CD4-positive, alpha-beta T cell treated with Interleukin-4 for 1 hour (primary cell): Measurements from ENCODE around the gene POLD4.
"Not testable (repeated sequence)": the region's sequence is repeated elsewhere in the genome, so short reads cannot be mapped to it uniquely, and the experiment has no call there.

ENCODE experiments used
- DNase-seq, 2 donors: peaks; one replicate each; pipeline ENCODE4 v3.0.0-alpha.2; 2020 to 2022

Gene POLD4

GRCh38 chr11:67351275-67352005, 1.9 kb downstream of the POLD4 start:
- peak; percentile 75 for DNase-seq

GRCh38 chr11:67349928-67350465, 3.3 kb downstream of the POLD4 start:
- no peak for DNase-seq

- no peak for DNase-seq
Measured at GRCh38 chr11:67349457-67349856, 3.9 kb downstream of the POLD4 start.

GRCh38 chr11:67349036-67349435, 4.3 kb downstream of the POLD4 start:
- no peak for DNase-seq

GRCh38 chr11:67347964-67348749, 5.2 kb downstream of the POLD4 start:
- no peak for DNase-seq

- DNase-seq, result peak in 1 of 2 donors; percentile 47
Measured at GRCh38 chr11:67345920-67346819, 7.2 kb downstream of the POLD4 start.

- DNase-seq, result no peak
Measured at GRCh38 chr11:67345247-67345919, 8.0 kb downstream of the POLD4 start.

- DNase-seq, result peak in 1 of 2 donors; percentile 14
Measured at GRCh38 chr11:67344264-67344663, 9.1 kb downstream of the POLD4 start.

- no peak for DNase-seq
Measured at GRCh38 chr11:67337257-67337656, 16.1 kb downstream of the POLD4 start.

- no peak for DNase-seq
Measured at GRCh38 chr11:67332081-67332691, 21.2 kb downstream of the POLD4 start.

- DNase-seq, result no peak
Measured at GRCh38 chr11:67323526-67323925, 29.8 kb downstream of the POLD4 start.

GRCh38 chr11:67322049-67322448, 31.3 kb downstream of the POLD4 start:
- no peak for DNase-seq

GRCh38 chr11:67321313-67321871, 32.0 kb downstream of the POLD4 start:
- DNase-seq, result no peak

GRCh38 chr11:67320691-67321090, 32.7 kb downstream of the POLD4 start:
- DNase-seq, result no peak

GRCh38 chr11:67320011-67320410, 33.3 kb downstream of the POLD4 start:
- DNase-seq, result no peak

- not testable (repeated sequence) for DNase-seq
Measured at GRCh38 chr11:67318876-67319275, 34.5 kb downstream of the POLD4 start.

- no peak for DNase-seq
Measured at GRCh38 chr11:67317888-67318555, 35.3 kb downstream of the POLD4 start.

GRCh38 chr11:67317205-67317887, 36.0 kb downstream of the POLD4 start:
- DNase-seq, result peak; percentile 97 to 98

GRCh38 chr11:67316882-67317204, 36.5 kb downstream of the POLD4 start:
- DNase-seq, result no peak

GRCh38 chr11:67315325-67315909, 37.9 kb downstream of the POLD4 start:
- no peak for DNase-seq
